ENCODE results near the gene CNNM2.

Gene CNNM2

GRCh38 chr10:102917962-102918816 is at the start of gene CNNM2:
CNNM2 (plus strand) TSS chr10:102918294; CDS start chr10:102918481, 187 bp downstream.
- DNase-seq = peak; percentile 100

- no peak for DNase-seq
Observed at GRCh38 chr10:102868911-102869257, 49.2 kb upstream of the CNNM2 start.

GRCh38 chr10:102869258-102870198 is 48.6 kb upstream of the CNNM2 start, which contains the start of gene AS3MT:
AS3MT (plus strand) TSS chr10:102869470; CDS start chr10:102869593, 123 bp downstream.
- no peak for DNase-seq

- no peak for DNase-seq
Observed at GRCh38 chr10:102870221-102870620, 47.9 kb upstream of the CNNM2 start.

DNA sequence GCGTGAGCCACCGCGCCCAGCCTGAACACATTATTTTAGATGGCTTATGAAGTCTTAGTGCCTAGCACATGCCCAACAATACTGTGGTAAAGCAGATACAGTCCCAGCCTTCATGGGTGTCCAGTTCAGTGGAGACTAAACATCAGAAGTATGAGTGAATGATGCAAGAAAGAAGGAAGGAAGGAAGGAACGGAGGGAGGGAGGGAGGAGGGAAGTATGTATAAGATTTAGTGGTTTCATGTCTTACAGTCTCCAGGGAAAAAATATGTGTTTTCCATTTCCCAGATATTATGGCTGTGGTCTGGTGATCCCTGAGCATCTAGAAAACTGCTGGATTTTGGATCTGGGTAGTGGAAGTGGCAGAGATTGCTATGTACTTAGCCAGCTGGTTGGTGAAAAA is 45.9 kb upstream of the CNNM2 start:
- DNase-seq = no peak

GRCh38 chr10:102876747-102877153 is 41.3 kb upstream of the CNNM2 start:
- DNase-seq = no peak

DNA sequence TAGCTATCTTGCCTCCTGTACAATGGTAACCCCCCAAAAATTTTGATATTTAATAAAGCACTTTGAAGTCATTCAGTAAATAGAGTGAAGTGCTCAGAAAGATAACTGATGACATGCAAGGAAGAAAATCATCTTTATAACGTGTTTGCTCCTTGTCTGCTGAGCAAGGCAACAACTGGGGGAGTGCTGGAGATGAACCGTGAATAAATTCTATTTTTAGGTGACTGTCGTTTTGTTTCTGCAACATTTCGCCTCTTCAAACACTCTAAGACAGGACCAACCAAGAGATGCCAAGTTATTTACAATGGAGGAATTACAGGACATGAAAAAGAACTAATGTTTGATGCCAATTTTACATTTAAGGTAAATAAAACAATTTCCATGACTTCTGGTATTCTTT is 39.5 kb upstream of the CNNM2 start:
- DNase-seq = no peak

- no peak for DNase-seq
Observed at GRCh38 chr10:102880256-102880655, 37.8 kb upstream of the CNNM2 start.

GRCh38 chr10:102888048-102888447 is 30.0 kb upstream of the CNNM2 start:
- DNase-seq = no peak

GRCh38 chr10:102894466-102895213 is 23.5 kb upstream of the CNNM2 start:
- DNase-seq = no peak

GRCh38 chr10:102900006-102900405 is 18.1 kb upstream of the CNNM2 start:
- DNase-seq = no peak

DNA sequence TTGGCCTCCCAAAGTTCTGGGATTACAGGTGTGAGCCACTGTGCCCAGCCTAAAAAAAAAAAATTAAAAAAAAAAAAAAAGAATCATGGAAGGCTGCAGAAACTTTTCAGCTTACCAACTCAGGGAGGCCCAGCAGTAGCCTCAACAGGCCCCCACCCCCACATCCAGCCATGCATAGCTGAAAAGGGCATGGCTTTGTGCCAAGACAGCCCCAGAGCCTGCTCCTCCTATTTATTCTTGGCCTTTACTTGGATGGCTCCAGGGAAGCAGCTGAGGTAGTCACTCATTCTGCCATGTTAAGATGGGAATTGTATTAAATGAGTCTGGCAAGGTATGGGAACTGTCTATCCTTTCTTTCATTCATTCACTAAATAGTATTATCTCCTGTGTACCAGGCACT is 13.7 kb upstream of the CNNM2 start:
- DNase-seq = no peak

- DNase-seq = no peak
Observed at GRCh38 chr10:102906507-102906906, 11.6 kb upstream of the CNNM2 start.

- no peak for DNase-seq
Observed at GRCh38 chr10:102914781-102915180, 3.3 kb upstream of the CNNM2 start.

DNA sequence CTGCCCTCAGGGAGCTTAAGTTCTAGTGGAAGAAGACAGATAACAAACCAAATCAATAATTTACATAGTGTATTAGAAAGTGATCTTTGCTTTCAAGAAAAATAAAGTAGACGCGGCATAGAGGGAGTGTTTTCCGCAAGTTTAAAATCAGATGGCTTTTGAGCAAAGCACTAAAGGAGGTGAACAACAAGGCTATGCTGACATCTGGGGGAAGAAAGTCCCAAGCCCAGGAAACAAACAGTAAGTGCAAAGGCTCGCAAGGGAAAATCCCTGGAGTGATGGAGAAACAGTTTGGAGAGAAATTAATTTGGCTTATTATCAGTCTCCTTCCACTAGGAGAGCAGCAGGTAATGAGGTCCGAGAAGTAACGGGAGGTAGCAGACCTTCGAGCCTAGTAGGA is 1.9 kb upstream of the CNNM2 start:
- DNase-seq = no peak

GRCh38 chr10:102917314-102917961 is 656 bp upstream of the CNNM2 start:
- peak; percentile 75 for DNase-seq

DNA sequence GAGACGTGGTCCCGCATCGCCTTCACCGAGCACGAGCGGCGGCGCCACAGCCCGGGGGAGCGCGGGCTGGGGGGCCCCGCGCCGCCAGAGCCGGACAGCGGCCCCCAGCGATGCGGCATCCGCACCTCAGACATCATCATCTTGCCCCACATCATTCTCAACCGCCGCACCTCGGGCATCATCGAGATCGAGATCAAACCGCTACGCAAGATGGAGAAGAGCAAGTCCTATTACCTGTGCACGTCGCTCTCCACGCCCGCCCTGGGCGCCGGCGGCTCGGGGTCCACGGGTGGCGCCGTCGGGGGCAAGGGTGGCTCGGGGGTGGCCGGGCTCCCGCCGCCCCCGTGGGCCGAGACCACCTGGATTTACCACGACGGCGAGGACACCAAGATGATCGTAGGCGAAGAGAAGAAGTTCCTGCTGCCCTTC is 737 bp downstream of the CNNM2 start:
- peak; percentile 31 for DNase-seq

DNA sequence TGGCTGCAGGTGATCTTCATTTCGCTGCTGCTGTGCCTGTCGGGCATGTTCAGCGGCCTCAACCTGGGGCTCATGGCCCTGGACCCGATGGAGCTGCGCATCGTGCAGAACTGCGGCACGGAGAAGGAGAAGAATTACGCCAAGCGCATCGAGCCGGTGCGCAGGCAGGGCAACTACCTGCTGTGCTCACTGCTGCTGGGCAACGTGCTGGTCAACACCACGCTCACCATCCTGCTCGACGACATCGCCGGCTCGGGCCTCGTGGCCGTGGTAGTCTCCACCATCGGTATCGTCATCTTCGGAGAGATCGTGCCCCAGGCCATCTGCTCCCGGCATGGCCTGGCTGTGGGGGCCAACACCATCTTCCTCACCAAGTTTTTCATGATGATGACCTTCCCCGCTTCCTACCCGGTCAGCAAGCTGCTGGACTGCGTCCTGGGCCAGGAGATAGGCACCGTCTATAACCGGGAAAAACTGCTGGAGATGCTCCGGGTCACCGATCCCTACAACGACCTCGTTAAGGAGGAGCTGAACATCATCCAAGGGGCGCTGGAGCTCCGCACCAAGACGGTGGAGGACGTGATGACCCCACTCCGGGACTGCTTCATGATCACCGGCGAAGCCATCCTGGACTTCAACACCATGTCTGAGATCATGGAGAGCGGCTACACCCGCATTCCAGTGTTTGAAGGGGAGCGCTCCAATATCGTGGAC is 1.3 kb downstream of the CNNM2 start:
- DNase-seq = no peak

DNA sequence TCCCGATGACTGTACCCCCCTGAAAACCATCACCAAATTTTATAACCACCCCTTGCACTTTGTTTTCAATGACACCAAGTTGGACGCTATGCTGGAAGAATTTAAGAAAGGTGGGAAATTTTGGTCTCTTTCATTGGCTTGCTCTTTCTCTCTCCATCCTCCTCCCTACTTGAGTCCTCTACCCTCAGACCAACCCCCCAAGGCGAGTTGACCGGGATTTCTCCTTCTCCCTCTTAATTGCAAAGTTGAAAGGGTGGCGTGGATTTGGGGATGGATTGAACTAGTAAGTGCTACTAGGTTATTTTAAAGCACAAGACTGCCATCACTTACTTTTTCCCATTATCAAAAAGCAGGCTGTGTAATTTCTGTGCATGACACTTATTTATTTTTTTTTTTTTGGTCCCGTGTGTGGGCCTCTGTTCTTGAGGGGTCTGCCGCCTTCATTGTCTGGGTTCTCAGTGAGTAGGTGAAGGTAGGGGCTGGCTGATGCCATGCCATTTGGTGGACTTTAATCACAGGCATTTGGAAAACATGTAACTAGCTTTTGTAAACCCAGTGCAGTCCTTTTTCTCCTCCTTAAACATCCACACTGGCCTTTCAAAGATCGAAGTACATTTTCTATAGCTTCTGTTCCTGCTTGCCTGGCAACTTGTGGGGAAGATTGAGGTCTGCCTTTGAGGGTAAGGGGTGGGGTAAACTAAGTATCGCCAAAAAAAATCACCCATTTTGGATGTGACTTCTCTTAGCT is 2.1 kb downstream of the CNNM2 start:
- DNase-seq = no peak

- no peak for DNase-seq
Observed at GRCh38 chr10:102923601-102924000, 5.5 kb downstream of the CNNM2 start.

- DNase-seq = no peak
Observed at GRCh38 chr10:102926842-102927241, 8.7 kb downstream of the CNNM2 start.

Measured in CD4-positive, alpha-beta T cell treated with Interleukin-4 for 4 hours (primary cell).